ENCODE results near the gene ZNF460. TPM values are rescaled to one million over a fixed set of nuclear protein-coding genes. Genes with fewer than 3 reads are reported as not detected.
A peak's percentile ranks its signal among the peaks of the same experiment; 100 is the strongest.

ZNF460 gene
- total RNA-seq, 2 donors from 2014 or later = 66.0 to 80.4 TPM

GRCh38 chr19:57310792-57311191 lies 30.5 kb downstream of the ZNF460 start:
- Mint-ChIP-seq H3K9me3 (peaks cover 22 to 46% of the 10 kb centered on the region in 2 donors), H3K27ac (no peak overlapping the region), H3K36me3 (peaks cover 26 to 37% of the 10 kb centered on the region in 2 donors)
- ATAC-seq = peak in 1 of 2 donors; percentile 34
- no peak for DNase-seq (ENCODE audit: low spot score in 2 of 2)

- no peak overlapping the region for H3K27ac Mint-ChIP-seq
- ATAC-seq (no peak), DNase-seq (ENCODE audit: low spot score in 2 of 2) (no peak)
- peaks cover 39 to 43% of the 10 kb centered on the region in 2 donors for H3K36me3 Mint-ChIP-seq
- peaks cover 34 to 49% of the 10 kb centered on the region in 2 donors for H3K9me3 Mint-ChIP-seq
Measured at GRCh38 chr19:57314146-57314545, 33.9 kb downstream of the ZNF460 start.

GRCh38 chr19:57317503-57317902 lies 37.2 kb downstream of the ZNF460 start:
- no peak for DNase-seq (ENCODE audit: low spot score in 2 of 2)
- peaks cover 58 to 66% of the 10 kb centered on the region in 2 donors for H3K36me3 Mint-ChIP-seq
- peaks cover 31 to 37% of the 10 kb centered on the region in 2 donors for H3K9me3 Mint-ChIP-seq
- ATAC-seq = no peak
- no peak overlapping the region for H3K27ac Mint-ChIP-seq

- Mint-ChIP-seq H3K36me3 (peaks cover 70 to 78% of the 10 kb centered on the region in 2 donors), H3K9me3 (peaks cover 27 to 36% of the 10 kb centered on the region in 2 donors), H3K27ac (peak overlapping the region; percentile 77 to 92)
- peak in 1 of 2 donors; percentile 1 for ATAC-seq
- no peak for DNase-seq (ENCODE audit: low spot score in 2 of 2)
Measured at GRCh38 chr19:57319869-57320179, 39.5 kb downstream of the ZNF460 start.

GRCh38 chr19:57320180-57321084 lies 40.1 kb downstream of the ZNF460 start, which contains the start of gene ZNF543:
ZNF543 (plus strand) TSS chr19:57320472; CDS start chr19:57320854, 382 bp downstream.
- Mint-ChIP-seq H3K27ac (peak within 1 kb of the TSS; percentile 77 to 92), H3K36me3 (peaks cover 70 to 78% of the 10 kb centered on the region in 2 donors), H3K9me3 (peaks cover 26 to 33% of the 10 kb centered on the region in 2 donors)
- ATAC-seq (peak; percentile 99 to 100), DNase-seq (ENCODE audit: low spot score in 2 of 2) (peak; percentile 87 to 93)

GRCh38 chr19:57321116-57321515 lies 40.8 kb downstream of the ZNF460 start:
- H3K27ac Mint-ChIP-seq = peak overlapping the region; percentile 77 to 92
- peaks cover 19 to 26% of the 10 kb centered on the region in 2 donors for H3K9me3 Mint-ChIP-seq
- peaks cover 70 to 78% of the 10 kb centered on the region in 2 donors for H3K36me3 Mint-ChIP-seq
- DNase-seq (ENCODE audit: low spot score in 2 of 2) (no peak), ATAC-seq (no peak)

GRCh38 chr19:57321751-57322150 lies 41.5 kb downstream of the ZNF460 start:
- Mint-ChIP-seq H3K9me3 (peaks cover 14 to 25% of the 10 kb centered on the region in 2 donors), H3K36me3 (peaks cover 70 to 79% of the 10 kb centered on the region in 2 donors), H3K27ac (no peak overlapping the region)
- DNase-seq (ENCODE audit: low spot score in 2 of 2) = no peak
- ATAC-seq = no peak

GRCh38 chr19:57324992-57325391 lies 44.7 kb downstream of the ZNF460 start:
- Mint-ChIP-seq H3K9me3 (peaks cover 20 to 27% of the 10 kb centered on the region in 2 donors), H3K27ac (no peak overlapping the region)
- no peak for ATAC-seq

GRCh38 chr19:57327993-57328392 lies 47.7 kb downstream of the ZNF460 start:
- ATAC-seq (no peak), DNase-seq (ENCODE audit: low spot score in 2 of 2) (no peak)
- H3K27ac Mint-ChIP-seq = no peak overlapping the region
- H3K36me3 Mint-ChIP-seq = peaks cover 77 to 85% of the 10 kb centered on the region in 2 donors
- peaks cover 17% of the 10 kb centered on the region in 2 donors for H3K9me3 Mint-ChIP-seq

More at GRCh38 chr19:57324992-57325391, 44.7 kb downstream of the ZNF460 start:
- H3K36me3 Mint-ChIP-seq = peaks cover 97% of the 10 kb centered on the region in 2 donors
- no peak for DNase-seq (ENCODE audit: low spot score in 2 of 2)

- Mint-ChIP-seq H3K9me3 (peaks cover 14 to 40% of the 10 kb centered on the region in 2 donors), H3K27ac (no peak overlapping the region), H3K36me3 (peaks cover 35 to 55% of the 10 kb centered on the region in 2 donors)
- DNase-seq (ENCODE audit: low spot score in 2 of 2) (no peak), ATAC-seq (no peak)
Measured at GRCh38 chr19:57334191-57334590, 53.9 kb downstream of the ZNF460 start.

GRCh38 chr19:57338877-57339276 lies 58.6 kb downstream of the ZNF460 start:
- Mint-ChIP-seq H3K9me3 (peaks cover 19 to 45% of the 10 kb centered on the region in 2 donors), H3K36me3 (peaks cover 24 to 36% of the 10 kb centered on the region in 2 donors), H3K27ac (no peak overlapping the region)
- ATAC-seq (no peak), DNase-seq (ENCODE audit: low spot score in 2 of 2) (no peak)

GRCh38 chr19:57342582-57342981 lies 62.3 kb downstream of the ZNF460 start:
- Mint-ChIP-seq H3K36me3 (peaks cover 20 to 21% of the 10 kb centered on the region in 2 donors), H3K27ac (no peak overlapping the region), H3K9me3 (peaks cover 10 to 38% of the 10 kb centered on the region in 2 donors)
- DNase-seq (ENCODE audit: low spot score in 2 of 2) (no peak), ATAC-seq (no peak)

Other genes with a start within 250 kb of the ZNF460 start
- not detected for gene USP29, start 160.5 kb upstream of the ZNF460 start, total RNA-seq
- gene ZIM3, start 135.3 kb upstream of the ZNF460 start, total RNA-seq = not detected
- gene DUXA, start 113.0 kb upstream of the ZNF460 start, total RNA-seq = not detected
- gene ZNF264, start 89.0 kb upstream of the ZNF460 start, total RNA-seq = 10 to 100 TPM; 23.0 to 27.6 TPM
- 1 to 10 TPM; 1.2 to 1.4 TPM for gene AURKC, start 49.5 kb upstream of the ZNF460 start, total RNA-seq
- gene ZNF805, start 39.9 kb upstream of the ZNF460 start, total RNA-seq = 10 to 100 TPM in 1 of 2 donors, 1 to 10 TPM in 1; 8.9 to 21.5 TPM
- gene ZNF543, start 40.0 kb downstream of the ZNF460 start, total RNA-seq = 1 to 10 TPM; 3.4 to 7.0 TPM
- gene ZNF304, start 70.8 kb downstream of the ZNF460 start, total RNA-seq = 1 to 10 TPM; 3.5 to 6.5 TPM
- gene TRAPPC2B, start 83.1 kb downstream of the ZNF460 start, total RNA-seq = 1 to 10 TPM; 3.8 to 5.9 TPM
- gene ZNF547, start 83.1 kb downstream of the ZNF460 start, total RNA-seq = 1 to 10 TPM in 1 of 2 donors, under 1 TPM in 1; 0.61 to 2.7 TPM
- 10 to 100 TPM; 22.8 to 31.5 TPM for gene ZNF548, start 109.4 kb downstream of the ZNF460 start, total RNA-seq
- gene ZNF17, start 130.7 kb downstream of the ZNF460 start, total RNA-seq = 1 to 10 TPM; 8.0 to 9.1 TPM
- gene ZNF749, start 154.8 kb downstream of the ZNF460 start, total RNA-seq = 10 to 100 TPM; 11.8 to 15.9 TPM
- gene VN1R1, start 176.7 kb downstream of the ZNF460 start, total RNA-seq = under 1 TPM; 0.14 to 0.36 TPM
- 1 to 10 TPM; 4.1 to 7.8 TPM for gene ZNF772, start 197.1 kb downstream of the ZNF460 start, total RNA-seq
- gene ZNF419, start 207.3 kb downstream of the ZNF460 start, total RNA-seq = 1 to 10 TPM; 3.7 to 6.8 TPM
- gene ZNF773, start 219.5 kb downstream of the ZNF460 start, total RNA-seq = 1 to 10 TPM; 4.2 to 7.0 TPM
- 1 to 10 TPM; 3.7 to 3.9 TPM for gene ZNF549, start 246.9 kb downstream of the ZNF460 start, total RNA-seq